GM12872 (cell line): ENCODE measurements around the gene TPRG1.

ENCODE experiments used
- CTCF ChIP-seq: IDR thresholded peaks from 3 replicates; pipeline ENCODE4 v1.5.1; 2011; ENCODE audit warnings: low read depth, mild to moderate bottlenecking, low read length, moderate library complexity; ENCODE audit not compliant: insufficient read depth

Gene TPRG1

GRCh38 chr3:189249987-189250386 is 78.2 kb downstream of the TPRG1 start:
- TF ChIP-seq CTCF = no peak

- TF ChIP-seq CTCF = no peak
These were observed 86.5 kb downstream of the TPRG1 start for GRCh38 chr3:189258261-189258660.

GRCh38 chr3:189260556-189261493 is 89.1 kb downstream of the TPRG1 start:
- no peak for TF ChIP-seq CTCF

GRCh38 chr3:189262746-189263145 is 91.0 kb downstream of the TPRG1 start:
- no peak for TF ChIP-seq CTCF

DNA sequence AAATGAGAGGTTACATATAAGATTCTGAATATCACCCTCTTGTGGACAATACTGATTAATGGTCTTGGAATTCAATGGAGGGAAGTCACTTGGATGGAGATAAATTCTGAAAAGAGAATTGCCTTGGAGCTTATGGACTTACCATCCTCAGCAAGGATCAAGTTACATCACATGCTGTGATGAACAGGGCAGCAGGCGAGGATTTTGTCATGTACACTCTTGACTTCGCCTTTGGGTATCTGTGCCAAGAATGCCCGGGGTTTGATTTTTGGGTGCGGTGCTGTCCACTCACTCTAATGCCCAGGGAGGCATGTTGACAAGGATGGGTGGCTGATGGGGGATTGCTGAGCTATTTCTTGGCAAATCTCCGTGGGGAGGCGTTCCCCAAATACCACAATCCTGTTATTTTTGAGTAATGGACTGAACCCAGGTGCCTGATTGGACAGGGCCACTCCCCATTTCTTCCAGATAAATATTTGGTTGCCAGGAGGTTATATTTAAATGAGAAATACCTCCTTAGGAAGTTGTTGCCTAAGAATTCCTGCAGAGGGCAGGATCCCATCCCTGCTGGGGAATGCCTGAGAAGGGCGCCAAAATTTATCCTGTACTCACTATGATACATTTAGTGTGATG is 96.3 kb downstream of the TPRG1 start:
- no peak for TF ChIP-seq CTCF

GRCh38 chr3:189269365-189269764 is 97.6 kb downstream of the TPRG1 start:
- no peak for TF ChIP-seq CTCF

DNA sequence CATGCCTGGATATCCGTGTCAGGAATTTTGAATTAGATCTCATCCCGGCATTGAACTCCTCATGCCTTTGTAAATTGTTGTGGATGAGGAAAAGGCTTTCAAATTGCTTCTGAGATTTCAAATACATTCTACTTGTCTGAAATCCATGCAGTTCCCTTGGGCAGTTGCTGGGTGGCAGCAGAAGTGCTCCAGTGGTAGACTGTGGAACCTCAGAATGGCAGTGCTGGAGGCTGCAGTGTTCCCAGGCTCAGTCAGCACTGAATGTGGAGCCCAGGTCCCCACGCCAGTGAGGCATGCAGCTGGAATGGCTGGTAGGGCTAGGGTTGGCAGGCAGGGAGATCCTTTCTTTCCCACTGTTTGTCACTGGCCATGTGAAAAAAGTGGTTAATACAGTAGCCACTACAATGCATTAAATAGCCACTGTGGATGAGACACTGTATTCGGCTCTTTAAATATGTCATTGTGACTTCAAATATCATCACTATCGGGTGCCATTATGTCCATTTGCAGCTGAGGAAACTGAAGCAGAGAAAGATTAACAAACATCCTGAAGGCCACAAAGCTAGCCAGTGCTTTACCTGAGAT is 98.6 kb downstream of the TPRG1 start:
- TF ChIP-seq CTCF = peak; percentile 77
